ENCODE results near the gene ALPK3. TPM values are rescaled to one million over a fixed set of nuclear protein-coding genes. Genes with fewer than 3 reads are reported as not detected.
A peak's percentile ranks its signal among the peaks of the same experiment; 100 is the strongest.

The ALPK3 gene
- polyA plus RNA-seq, 1 donor from 2014 or later: not detected

- TF ChIP-seq SMC3 (conservative IDR thresholded peaks at IDR 0.05; ENCODE audit: poor library complexity): no peak
- TF ChIP-seq POLR2AphosphoS5 (IDR thresholded peaks at IDR 0.05): no peak
- TF ChIP-seq TAF1 (IDR thresholded peaks at IDR 0.05; ENCODE audit: low read depth): no peak
- TF ChIP-seq EZH2 (IDR thresholded peaks at IDR 0.05; ENCODE audit: borderline replicate concordance, insufficient read depth, low read length, poor library complexity, severe bottlenecking): no peak
- TF ChIP-seq MXI1 (conservative IDR thresholded peaks at IDR 0.05; ENCODE audit: poor library complexity, severe bottlenecking): no peak
- no peak for TF ChIP-seq CTCF (IDR thresholded peaks at IDR 0.05; ENCODE audit: poor library complexity, severe bottlenecking)
- TF ChIP-seq REST (IDR thresholded peaks at IDR 0.05; ENCODE audit: borderline replicate concordance): no peak
- no peak for TF ChIP-seq RAD21 (conservative IDR thresholded peaks at IDR 0.05)
- TF ChIP-seq EP300 (conservative IDR thresholded peaks at IDR 0.05; ENCODE audit: poor library complexity, severe bottlenecking): no peak
- no peaks in the 10 kb centered on the region for H3K79me2 ChIP-seq (replicated peaks; ENCODE audit: insufficient read depth, low read length)
- H3K4me2 ChIP-seq (ENCODE audit: low read length): no peak overlapping the region
- no peaks in the 10 kb centered on the region for H3K9me2 ChIP-seq (ENCODE audit: insufficient read depth, low read length)
- H3K27me3 ChIP-seq (ENCODE audit: insufficient read depth, low read depth, low read length): no peaks in the 10 kb centered on the region
- no peaks in the 10 kb centered on the region for H3K36me3 ChIP-seq (ENCODE audit: insufficient read depth, low read length)
- H3F3A ChIP-seq (ENCODE audit: insufficient read depth, low read length, poor library complexity, severe bottlenecking): no peaks in the 10 kb centered on the region
- H3K9me3 ChIP-seq (ENCODE audit: low read length): no peaks in the 10 kb centered on the region
- H3K27ac ChIP-seq (ENCODE audit: low read length): no peak overlapping the region
- no peak overlapping the region for H3K9ac ChIP-seq (ENCODE audit: low read length)
- no peaks in the 10 kb centered on the region for H4K20me1 ChIP-seq (ENCODE audit: insufficient read depth)
- H3K4me3 ChIP-seq (ENCODE audit: low read length): no peak overlapping the region
- H2AFZ ChIP-seq (ENCODE audit: low read depth, low read length): no peak overlapping the region
Measured at GRCh38 chr15:84834229-84834955, 17.2 kb downstream of the ALPK3 start.

- Histone ChIP-seq H2AFZ (ENCODE audit: low read depth, low read length) (no peak overlapping the region), H3K79me2 (replicated peaks; ENCODE audit: insufficient read depth, low read length) (no peaks in the 10 kb centered on the region), H3K9me3 (ENCODE audit: low read length) (no peaks in the 10 kb centered on the region), H3K27ac (ENCODE audit: low read length) (no peak overlapping the region), H3K9ac (ENCODE audit: low read length) (no peak overlapping the region), H3K4me2 (ENCODE audit: low read length) (no peak overlapping the region), H3K9me2 (ENCODE audit: insufficient read depth, low read length) (no peaks in the 10 kb centered on the region), H4K20me1 (ENCODE audit: insufficient read depth) (no peaks in the 10 kb centered on the region), H3K36me3 (ENCODE audit: insufficient read depth, low read length) (no peaks in the 10 kb centered on the region), H3K4me3 (ENCODE audit: low read length) (peak overlapping the region; percentile 39), H3K27me3 (ENCODE audit: insufficient read depth, low read depth, low read length) (no peaks in the 10 kb centered on the region), H3F3A (ENCODE audit: insufficient read depth, low read length, poor library complexity, severe bottlenecking) (no peaks in the 10 kb centered on the region)
- TF ChIP-seq EP300 (conservative IDR thresholded peaks at IDR 0.05; ENCODE audit: poor library complexity, severe bottlenecking) (no peak), SMC3 (conservative IDR thresholded peaks at IDR 0.05; ENCODE audit: poor library complexity) (no peak), TAF1 (IDR thresholded peaks at IDR 0.05; ENCODE audit: low read depth) (no peak), MXI1 (conservative IDR thresholded peaks at IDR 0.05; ENCODE audit: poor library complexity, severe bottlenecking) (no peak)
Measured at GRCh38 chr15:84834969-84835368, 17.8 kb downstream of the ALPK3 start.
